NCI-H82 (cell line): Measurements from ENCODE around the gene FER.
A peak's percentile ranks its signal among the peaks of the same experiment; 100 is the strongest.
"Not testable (repeated sequence)": the region's sequence is repeated elsewhere in the genome, so short reads cannot be mapped to it uniquely, and the experiment has no call there.

Source experiments
- DNase-seq: peaks from one replicate; lab custom pipeline; 2025; lab: John Stamatoyannopoulos, UW

FER gene

DNA sequence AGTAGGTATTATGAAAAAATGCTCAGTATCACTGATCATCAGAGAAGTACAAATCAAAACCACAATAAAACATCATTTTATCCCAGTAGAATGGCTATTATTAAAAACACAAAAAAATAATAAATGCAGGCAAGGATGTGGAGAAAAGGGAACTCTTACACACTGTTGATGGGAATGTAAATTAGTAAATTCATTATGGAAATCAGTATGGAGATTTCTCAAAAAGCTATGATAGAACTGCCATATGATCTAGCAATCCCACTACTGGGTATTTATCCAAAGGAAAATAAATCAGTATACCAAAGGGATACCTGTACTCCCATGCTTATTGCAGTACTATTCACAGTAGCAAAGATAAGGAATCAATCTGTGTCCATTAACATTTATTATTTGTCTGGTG is 209.6 kb downstream of the FER start:
- no peak for DNase-seq

DNA sequence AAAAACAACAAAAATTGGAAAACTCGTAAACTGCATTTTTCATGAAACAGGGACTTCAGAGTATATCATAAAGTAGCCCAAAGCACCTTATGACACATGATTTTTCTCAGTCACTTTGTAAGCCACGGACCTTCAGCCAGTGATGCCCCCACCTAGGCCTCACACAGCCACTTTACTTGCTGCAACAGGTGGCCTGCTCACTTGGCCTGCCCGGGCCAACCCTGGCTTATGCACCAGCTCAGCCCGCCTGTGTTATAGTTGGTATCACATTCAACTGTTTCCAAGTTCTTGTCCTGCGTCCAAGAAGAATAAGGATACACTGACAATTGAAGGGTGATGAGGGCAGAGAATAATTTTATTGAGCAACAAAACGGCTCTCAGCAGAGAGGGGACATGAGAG is 219.2 kb downstream of the FER start:
- no peak for DNase-seq

DNA sequence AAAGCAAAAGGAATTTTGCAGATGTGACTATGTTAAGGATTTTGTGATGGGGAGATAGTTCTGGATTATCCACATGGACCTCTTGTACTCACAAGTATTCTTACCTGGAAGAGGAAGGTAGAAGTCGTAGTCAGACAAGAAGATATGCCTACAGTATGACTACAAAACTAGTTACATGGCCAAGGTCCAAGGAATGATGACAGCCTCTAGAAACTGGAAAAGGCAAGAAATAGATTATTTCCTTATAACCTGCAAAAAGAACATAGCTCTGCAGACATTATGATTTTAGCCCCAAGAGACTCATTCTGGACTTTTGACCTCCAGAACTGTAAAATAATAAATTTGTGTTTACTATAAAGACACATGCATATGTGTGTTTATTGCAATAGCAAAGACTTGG is 226.9 kb downstream of the FER start:
- DNase-seq: no peak

DNA sequence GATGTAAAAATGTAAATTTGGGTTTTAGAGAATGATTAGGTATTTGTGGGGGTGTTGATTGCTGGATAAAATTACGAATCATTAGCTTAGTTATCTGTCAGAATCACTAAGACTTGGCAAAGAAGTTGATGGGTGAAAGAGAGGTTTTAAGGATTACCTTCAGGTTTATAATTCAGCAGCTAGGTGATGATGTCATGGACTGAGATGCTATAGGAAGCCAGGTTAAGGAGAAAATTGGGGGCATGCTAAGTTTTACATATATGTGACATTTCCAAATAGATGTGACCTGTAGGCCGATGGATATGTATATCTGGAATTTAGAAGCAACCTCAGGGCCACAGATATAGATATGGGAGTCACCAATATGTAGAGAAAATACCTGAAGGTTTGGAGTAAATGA is 228.0 kb downstream of the FER start:
- DNase-seq: no peak

DNA sequence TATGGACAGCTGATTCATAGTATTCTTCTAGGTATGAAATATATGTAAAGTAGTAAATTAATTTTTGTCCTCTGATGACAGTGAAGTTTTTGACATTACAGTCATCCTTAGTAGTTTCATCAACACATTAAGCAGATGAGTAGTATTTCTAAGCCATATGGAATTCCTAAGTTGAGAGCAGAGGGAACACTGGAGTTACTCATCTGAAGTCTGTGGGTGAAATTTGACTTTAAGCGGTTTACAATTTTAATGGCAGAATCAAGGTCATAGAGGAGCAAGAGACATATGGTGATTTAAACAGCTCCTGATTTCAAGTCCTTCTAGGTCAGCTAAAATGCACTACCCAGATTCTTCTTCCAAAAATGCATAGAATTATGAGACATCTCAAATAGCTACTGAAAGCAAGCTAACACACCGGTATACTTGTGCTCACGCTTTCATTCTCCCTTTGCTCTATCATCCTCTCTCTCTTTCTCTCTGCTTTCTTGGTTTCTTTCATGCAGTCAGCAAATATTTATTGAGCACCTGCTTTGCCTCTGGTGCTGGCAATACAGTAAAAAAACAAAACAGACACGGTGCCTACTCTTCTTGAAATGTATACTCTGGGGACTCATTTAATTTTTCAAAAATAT is 235.9 kb downstream of the FER start:
- DNase-seq: peak; percentile 35

DNA sequence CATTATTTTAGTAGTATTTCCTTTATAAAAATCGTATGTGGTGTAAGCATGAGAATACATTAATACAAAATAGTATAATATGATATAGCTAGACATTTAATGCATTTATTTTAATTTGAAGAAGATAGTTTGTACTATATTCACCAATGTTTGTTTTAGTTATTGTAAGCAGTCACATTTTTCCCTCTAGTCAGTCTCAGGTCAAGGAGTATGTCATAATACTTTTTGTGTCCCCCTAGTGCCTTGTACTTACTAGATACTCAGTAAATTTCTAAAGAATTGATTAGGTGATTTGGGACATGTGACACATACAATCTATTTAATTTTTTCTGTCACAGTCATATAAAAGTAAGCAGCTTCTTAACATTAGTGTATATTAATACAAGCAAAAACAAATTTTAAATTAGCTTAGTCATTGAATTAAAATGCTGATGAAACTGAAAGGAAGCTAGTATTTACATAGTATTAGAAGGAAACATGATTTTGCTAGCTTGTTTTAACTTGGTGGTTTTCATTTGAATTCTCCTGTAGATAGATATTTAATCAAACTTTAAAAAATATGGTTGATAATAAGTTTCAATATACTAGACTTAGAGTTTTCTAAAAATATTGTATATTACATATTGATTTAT is 242.2 kb downstream of the FER start:
- no peak for DNase-seq

DNA sequence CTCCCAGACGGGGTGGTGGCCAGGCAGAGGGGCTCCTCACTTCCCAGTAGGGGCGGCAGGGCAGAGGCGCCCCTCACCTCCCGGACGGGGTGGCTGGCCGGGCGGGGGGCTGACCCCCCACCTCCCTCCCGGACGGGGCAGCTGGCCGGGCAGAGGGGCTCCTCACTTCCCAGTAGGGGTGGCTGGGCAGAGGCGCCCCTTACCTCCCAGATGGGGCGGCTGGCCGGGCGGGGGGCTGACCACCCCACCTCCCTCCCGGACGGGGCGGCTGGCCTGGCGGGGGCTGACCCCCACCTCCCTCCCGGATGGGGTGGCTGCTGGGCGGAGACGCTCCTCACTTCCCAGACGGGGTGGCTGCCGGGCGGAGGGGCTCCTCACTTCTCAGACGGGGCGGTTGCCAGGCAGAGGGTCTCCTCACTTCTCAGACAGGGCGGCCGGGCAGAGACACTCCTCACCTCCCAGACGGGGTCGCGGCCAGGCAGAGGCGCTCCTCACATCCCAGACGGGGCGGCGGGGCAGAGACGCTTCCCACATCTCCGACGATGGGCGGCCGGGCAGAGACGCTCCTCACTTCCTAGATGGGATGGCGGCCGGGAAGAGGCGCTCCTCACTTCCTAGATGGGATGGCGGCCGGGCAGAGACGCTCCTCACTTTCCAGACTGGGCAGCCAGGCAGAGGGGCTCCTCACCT is 244.8 kb downstream of the FER start:
- not testable (repeated sequence) for DNase-seq

DNA sequence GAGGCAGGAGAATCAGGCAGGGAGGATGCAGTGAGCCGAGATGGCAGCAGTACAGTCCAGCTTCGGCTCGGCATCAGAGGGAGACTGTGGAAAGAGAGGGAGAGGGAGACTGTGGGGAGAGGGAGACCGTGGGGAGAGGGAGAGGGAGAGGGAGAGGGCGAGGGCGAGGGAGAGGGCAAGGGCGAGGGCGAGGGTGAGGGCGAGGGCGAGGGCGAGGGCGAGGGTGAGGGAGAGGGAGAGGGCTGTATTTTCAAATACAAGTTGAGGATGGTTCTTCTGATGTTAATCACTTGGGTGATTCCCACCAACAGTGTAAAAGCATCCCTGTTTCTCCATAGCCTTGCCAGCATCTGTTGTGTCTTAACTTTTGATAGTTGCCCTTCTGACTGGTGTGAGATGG is 245.7 kb downstream of the FER start:
- not testable (repeated sequence) for DNase-seq

DNA sequence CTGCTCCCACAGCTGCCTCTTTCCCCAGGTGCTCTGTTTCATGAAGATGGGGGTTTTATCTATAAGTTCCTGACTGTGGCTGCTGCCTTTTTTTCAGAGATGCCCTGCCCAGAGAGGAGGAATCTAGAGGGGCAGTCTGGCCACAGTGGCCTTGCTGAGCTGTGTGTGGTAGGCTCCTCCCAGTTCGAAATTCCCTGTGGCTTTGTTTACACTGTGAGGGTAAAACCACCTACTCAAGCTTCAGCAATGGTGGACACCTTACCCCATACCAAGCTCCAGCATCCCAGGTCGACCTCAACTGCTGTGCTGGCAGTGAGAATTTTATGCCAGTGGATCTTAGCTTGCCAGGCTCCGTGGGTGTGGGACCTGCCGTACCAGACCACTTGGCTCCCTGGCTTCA is 250.0 kb downstream of the FER start:
- DNase-seq: no peak

DNA sequence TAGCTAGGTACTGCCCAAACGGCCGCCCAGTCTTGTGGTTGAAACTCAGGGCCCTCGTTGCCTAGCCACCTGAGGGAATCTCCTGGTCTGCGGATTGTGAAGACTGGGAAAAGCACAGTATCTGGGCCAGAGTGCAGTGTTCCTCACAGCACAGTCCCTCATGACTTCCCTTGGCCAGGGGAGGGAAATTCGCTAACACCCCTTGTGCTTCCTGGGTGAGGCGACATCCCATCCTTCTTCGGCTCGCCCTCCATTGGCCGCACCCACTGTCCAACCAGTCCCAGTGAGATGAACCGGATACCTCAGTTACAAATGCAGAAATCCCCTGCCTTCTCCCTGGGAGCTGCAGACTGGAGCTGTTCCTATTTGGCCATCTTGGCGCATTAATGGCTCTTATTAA is 250.5 kb downstream of the FER start:
- DNase-seq: no peak

DNA sequence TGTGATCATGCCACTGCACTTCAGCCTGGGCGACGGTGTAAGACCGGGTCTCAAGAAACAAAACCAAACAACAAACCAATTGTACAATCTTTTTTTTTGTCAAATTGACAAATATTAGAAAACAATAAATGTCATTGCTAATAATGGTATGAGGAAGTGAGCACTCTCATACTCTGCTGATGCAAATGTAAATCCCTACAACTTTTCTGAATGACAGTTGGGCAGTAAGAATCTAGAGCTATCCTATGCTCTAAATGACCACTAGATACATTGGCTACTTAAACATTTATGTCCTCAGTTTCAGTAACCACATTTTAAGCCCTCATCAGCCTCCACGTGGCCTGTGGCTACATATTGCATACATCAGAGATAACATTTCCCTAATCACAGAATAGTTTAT is 256.2 kb downstream of the FER start:
- DNase-seq: no peak

DNA sequence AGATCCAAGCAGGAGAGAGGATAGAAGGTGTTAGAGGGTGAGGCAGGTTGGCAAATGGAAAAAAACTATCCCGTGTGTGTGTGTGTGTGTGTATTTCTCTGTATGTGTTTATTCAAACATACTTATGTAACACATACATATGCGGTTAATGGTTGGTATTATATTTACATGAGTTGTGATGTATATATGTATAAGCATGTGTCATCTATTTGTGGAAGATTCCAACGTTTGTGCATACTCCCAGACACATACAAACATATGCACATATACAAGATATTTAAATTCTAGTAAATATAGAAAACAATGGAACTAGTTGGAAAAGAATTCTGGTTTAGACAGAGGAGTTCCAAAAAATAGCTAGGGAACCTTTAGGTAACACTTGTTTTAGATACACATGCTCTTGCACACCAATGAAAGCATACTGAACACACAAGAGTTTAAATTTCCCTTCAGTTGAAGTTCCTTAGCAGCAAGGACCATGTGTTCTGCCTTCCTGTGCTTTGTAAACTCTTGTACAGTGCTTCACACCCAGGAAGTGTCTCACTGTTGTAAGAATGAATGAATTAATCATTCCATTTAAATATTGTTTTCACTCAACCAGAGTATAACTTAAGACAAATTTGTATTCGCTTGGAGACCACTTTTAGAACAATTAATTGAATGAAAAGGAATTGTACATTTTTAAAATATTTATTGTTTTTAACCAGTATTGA is 257.8 kb downstream of the FER start:
- no peak for DNase-seq

DNA sequence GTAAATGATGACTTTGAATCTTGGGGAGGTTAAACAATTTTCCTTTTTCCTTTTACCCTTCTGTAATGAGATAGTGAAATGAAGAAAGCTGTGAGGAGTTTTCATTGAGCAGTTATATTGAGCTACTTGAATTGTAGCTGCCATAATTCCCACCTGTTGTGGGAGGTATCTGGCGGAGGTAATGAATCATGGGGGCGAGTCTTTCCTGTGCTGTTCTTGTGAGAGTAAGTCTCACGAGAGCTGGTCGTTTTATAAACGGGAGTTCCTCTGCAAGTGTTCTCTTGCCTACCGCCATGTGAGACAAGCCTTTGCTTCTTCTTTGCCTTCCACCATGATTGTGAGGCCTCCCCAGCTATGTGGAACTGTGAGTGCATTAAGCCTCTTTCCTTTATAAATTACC is 258.4 kb downstream of the FER start:
- no peak for DNase-seq

DNA sequence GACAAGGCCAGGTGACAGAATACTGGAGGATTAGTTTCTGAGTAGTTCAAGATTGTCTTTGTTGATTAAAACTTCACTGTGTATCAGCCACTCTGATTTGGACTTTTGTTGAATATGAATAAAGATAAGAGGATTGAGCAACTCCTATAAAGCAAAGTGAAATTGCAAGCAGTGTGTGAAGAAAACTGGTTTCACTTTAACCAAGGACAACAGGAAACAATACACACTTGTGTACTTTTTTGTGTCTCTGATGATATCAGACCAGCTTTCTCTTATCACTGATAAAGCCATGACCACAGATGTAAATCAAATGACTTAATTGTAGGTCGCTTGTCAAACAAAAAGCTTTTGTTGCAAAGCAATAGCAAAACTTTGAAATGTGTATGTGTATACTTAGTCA is 268.6 kb downstream of the FER start:
- no peak for DNase-seq

DNA sequence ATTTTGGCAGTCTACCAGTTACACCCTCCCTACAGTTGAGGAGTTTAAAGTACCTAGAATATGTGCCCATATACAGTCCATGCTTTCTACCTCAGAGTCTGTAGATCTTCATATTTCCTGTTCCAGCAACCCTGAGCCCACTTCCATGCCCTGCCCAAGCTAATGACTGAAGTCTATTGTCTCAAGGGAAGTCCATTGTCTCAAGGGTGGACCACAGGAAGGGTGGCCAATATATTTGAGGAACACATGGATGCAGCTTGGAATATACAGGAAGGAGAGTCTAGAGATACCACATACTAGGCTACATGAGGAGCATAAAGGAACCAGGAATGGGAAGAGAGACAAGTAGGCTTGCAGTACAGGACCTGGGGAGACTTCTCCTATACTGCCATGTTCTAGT is 274.4 kb downstream of the FER start:
- no peak for DNase-seq

DNA sequence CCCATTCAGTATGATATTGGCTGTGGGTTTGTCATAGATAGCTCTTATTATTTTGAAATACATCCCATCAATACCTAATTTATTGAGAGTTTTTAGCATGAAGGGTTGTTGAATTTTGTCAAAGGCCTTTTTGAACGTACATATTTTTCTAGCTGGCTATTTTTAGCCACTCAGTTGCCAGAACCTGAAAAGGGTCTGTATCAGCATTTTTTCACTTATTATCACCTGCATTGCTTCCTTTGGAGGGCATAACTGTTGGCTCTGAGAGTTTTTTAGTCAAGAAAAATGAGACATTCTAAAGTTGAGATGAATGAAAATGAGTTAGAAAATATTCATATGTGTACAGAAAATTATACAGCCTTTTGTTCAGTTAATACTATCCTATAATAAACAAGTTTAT is 278.0 kb downstream of the FER start:
- DNase-seq: not testable (repeated sequence)

DNA sequence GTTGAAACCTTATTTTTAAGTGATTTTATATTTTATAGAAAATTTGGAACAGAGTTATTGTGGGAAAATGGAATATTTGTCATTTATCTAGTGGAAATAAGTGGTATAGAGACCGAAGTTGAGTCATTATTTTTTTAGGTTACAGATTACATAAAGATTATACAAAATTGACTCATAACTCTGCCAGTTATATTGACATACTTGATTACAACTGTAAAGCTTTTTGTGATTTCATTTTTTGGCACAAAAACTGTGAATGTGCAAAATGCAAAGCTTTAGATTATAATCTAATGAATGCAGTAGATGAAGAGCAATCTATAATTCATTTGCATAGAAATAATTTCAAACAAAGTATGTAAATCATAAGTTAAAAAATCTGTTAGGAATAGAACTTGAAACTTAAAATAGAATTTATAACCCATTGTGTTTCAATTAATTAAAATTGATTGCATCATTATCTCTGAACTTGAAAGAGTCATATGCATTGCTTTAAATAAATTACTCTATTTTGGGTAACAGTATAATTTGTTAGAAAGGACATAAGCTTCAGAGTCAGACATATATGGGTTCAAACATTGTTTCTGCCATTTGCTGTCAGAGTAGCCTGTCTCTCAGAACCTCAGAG is 280.4 kb downstream of the FER start:
- DNase-seq: no peak

DNA sequence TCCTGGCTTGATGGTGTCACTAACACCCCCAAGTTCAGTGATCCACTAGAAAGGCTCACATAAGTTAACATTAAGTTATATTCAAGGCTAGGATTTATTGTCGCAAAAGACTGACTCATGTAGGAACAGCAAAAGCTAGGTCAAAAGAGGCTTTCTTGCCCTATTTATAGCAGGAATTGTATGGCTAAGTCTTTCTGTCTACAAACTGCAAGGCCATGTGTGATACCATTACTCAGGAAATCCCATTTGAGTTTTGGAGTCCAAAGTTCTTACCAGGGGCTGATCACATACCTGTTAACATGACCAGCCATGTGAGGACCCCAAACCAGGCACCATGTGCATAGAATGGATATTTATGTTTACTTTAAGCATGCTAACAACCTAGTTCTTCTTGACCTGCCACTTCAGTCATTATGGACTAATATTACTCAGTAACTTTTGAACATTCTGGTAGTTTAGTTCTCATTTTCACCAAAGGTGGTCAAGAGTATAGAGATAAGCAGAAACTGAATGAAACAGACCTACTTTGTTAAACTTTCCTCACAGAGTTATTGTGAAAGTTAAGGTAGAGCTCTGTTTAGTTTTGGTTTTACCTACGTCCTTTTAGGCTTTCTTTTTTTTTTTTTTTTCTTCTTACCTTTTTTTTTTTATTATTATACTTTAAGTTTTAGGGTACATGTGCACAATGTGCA is 281.1 kb downstream of the FER start:
- DNase-seq: no peak

DNA sequence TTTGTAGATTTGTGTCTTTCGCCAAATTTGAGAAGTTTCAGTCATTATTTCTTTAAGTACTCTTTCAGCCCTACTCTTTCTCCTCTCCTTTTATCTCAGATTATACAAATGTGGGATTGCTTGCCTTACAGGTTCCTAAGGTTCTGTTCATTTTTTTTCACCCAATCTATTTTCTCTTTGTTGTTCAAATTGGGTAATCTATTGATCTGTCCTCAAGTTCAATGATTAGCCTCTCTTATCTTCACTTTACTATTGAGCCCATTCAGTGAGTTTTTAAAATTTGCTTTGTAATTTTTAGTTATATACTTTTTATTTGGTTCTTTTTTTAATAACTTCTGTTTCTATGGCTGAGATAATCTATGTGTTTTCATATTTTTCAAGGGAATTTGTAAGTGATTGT is 282.1 kb downstream of the FER start:
- no peak for DNase-seq

DNA sequence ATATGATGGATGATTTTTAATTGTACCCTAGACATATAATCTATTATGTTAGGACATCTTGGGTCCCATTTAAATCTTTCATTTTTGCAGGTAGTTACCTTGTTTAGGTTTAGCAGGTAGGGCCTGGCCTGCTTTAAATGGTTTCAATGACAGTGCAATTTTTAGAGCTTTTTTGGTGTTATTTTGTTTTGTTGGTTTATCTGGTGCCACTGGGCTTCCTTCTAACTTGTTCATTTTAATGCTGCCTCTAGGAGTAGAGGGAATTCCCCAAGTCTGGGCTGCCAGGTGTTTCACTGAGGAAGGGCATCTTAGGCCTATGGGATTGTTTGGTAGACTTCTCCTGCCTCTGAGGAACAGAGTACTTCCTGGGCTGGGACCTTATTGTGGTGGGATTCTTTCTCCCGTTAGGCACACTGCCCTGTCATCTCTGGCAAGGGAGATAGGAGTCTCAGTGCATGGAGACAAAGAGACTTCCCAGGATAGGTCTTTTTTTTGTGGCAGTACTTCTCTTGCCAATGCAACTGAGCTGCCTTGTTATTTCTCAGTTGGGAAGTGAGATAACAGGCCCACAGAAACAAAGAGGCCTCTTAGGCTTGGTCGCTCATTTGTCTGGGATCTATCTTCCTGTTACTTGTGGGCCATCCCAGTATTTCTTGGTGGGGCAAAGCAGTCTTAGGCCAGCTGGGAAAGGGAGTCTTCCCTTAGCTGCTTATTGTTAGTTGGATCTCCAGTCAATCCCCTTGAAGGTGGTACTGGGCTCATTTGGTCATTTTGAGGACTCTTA is 282.9 kb downstream of the FER start:
- DNase-seq: no peak

DNA sequence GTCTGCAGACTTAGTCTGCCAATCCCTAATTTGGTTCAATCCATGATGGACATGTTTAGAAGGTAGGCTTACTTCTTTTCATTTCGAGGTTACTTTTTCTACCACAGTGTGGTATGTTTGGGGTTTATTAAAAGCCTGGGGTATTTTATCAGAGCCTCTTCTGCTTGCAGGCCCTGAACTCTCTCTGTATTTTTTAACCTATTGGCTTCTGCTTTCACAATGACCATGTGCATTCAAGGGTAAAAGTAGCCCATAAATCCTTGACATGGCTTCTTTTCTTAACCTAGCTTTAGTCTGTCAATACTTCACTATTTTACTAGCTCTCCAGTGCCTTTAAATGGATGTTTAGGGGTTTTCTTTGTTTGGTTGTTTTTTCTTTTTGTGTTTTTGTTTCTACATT is 286.6 kb downstream of the FER start:
- DNase-seq: no peak
